Measurements from ENCODE around the gene AHDC1.

AHDC1 gene

DNA sequence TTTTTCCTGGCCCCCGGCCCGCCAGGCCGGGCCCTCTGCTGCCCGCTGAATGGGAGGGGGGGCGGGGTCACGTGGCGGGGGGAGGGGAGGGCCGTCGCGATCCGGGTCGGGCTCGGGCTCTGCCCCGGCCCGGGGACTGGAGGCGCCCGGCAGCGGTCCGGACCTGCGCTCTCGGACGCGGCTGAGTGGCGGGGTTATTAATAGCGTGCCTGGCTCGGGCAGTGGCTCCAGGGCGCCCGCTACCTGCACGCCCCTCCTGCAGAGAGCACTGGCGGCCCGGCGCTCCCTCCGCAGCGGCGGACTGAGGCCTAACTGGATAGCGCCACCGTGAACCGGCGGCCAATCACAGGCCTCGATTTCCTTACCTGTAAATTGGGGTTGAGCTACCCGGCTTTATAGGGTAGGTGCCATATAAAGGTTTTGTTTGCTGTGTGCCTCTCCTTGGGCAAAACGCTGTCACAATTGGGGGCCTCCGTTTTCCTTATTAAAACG lies 28.1 kb downstream of the AHDC1 start:
- DNase-seq, result no peak

DNA sequence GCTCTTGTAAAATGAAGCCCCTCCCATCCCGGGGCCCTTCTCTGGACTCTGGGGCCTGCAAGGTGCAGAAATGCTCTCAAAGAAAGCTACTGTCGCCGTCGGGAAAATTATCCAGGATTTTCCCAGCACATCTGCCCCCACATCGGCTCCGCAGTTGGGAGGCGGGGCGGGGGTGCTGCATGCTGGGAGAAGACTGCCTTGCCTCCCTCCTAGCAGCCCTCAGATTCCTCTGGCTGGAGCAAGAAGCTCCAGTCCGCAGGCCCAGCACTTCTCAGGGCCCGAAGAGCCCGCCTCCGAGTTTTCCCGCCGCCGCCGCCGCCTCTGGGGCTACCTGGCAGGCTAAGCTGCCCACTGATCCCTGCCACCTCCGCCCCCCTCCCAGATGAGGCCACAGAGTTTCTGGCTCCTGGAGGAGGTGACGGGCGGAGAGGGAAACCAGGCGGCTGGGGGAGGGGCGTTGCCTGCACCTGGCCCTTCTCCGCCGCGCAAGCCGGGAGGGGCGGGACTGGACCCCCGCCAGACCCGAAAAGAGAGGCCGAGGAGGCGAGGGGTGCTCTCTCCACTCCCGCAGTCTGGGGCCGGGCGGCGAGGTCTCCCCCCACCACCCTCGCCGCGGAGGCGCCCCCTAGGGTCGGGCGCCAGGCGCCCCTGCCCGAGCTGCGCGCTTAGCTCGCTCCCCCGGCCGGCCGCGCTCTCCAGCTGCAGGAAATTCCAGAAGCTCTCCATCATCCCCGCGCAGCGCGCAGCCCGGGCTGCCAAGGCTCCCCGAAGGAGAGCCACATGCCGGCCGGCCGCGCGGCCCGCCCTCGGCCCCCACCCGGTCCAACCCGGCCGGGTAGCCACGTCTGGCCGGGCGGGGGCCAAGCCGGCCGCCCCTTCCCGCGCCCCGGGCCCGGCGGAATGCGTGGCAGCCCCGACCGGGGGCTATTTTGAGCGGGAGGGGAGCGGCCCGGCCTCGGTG lies 28.8 kb downstream of the AHDC1 start:
- DNase-seq, result no peak

GRCh38 chr1:27574001-27574781 lies 29.8 kb downstream of the AHDC1 start:
- DNase-seq, result no peak

GRCh38 chr1:27572679-27573426 lies 31.1 kb downstream of the AHDC1 start:
- no peak for DNase-seq

DNA sequence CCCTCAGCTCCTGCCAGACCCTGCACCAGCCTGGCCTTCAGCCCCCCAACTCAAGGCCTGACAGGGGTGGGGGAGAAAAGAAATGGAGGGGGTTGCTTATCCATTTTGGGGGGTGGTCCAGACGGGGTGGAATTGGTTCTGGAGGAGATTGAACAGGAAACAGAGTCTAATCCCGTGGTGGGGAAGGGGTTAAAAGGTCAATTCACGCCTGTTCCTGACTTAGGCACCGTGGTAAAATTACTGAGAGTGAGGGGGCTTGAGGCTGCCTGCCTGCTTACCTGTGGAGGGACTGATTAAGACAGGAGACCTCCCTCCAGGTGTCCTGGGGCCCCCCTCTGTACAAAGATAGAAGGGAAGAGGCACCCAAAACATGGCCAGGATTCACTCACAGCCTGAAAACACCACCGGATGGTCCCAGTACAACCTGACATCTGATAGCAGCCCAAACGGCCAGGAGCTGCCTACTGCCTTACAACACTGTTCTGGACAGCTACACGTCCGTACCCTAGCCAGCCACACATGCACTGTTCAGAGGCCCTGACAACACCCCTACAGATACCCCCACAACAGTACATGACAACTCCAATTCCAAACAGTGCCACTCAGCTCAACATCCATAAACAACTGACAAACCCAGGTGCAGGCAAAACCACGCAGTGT lies 31.8 kb downstream of the AHDC1 start:
- no peak for DNase-seq

- DNase-seq, result no peak
Observed at GRCh38 chr1:27571439-27572018, 32.4 kb downstream of the AHDC1 start.

- DNase-seq, result no peak
Observed at GRCh38 chr1:27570784-27571183, 33.2 kb downstream of the AHDC1 start.

GRCh38 chr1:27570356-27570755 lies 33.6 kb downstream of the AHDC1 start:
- DNase-seq, result no peak

GRCh38 chr1:27569506-27570291 lies 34.2 kb downstream of the AHDC1 start:
- DNase-seq, result no peak

DNA sequence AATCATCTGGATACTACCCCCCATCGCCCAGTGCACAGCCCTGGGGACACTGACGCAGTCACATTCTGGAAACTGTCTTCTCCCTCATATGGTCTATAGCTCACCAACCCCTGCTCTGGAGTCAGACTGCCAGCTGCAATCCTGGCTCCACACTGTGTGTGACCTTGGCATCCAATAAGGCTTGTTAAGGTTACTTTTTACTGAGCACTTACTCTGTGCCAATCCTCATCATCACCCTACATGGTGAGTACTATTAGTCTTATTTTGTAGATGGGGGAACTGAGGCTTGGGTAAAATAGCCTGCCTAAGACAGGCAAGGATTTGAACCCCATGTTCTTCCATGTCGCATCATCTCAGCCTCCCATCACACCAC lies 34.9 kb downstream of the AHDC1 start:
- no peak for DNase-seq

DNA sequence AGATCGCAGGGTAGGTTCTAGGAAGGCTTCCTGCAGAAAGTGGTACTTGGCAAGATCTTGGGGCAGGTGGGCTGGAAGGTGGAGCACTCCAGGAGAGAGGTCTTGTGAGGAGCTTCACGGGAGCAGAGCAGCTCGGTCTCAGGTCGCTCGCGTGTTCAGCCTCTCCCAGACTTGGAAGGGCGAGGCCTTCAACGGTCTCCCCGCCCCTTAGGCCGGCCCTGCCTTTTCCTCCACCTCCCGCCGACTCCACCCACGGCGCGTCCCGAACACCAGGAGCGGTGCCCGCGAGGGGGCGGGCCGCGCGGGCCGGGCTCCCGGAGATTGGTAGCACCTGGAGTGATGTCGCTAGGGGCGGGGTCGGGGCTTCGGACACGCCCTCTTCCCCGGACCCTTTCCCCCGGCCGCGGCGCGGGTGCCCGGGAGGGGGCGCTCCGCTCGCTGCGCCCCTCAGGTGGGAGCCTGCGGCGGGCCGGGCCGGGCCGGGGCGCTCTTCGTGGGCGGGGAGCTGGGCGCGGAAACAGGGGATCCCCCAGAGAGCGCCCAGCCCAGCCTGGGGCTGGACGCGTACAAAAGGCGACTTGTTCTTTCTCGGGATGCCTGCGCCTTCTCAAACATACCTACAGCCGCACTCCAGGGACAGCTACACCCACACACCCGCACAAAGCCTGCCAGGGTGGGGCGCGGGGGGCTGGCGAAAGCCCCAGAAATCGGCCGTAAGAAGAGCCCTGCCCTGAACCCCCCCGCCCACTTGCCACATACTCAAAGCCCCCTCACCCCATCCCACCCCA lies 35.5 kb downstream of the AHDC1 start:
- peak; percentile 95 for DNase-seq

DNA sequence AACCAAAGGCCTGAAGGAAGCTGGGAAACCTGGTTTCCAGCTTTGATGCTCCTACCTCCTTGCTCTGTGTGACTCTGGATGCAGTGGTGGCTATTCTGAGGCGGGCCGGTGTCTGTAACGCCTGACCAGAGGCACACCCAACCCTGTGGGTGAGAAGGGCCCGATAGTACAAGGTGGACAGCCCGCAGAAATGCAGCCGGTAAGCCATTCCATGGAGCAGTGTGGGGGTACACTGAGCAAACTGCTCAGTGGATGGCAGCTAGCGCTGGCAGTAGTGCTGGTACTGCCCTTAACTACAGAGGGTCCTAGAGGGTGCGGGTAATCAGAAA lies 36.0 kb downstream of the AHDC1 start:
- no peak for DNase-seq

DNA sequence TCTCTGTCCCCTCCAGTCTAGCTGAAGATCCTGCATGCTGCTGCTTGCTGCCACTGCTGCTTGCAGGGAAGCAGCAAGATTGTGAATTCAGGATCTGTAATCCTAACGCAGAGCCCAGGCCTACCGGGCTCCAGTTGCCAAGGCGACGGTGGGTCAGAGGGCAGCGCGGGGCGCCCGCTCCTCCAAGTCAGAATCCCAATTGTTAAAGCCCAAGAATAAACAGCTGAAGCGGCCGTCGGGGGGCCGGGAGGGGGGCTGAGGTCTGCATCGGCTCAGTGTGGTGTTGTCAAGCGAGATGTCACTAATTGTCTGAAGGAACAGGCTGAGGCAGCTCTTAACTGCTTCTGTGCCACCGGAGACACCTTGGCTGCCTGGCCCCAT lies 36.8 kb downstream of the AHDC1 start:
- no peak for DNase-seq

GRCh38 chr1:27566462-27567145 lies 37.3 kb downstream of the AHDC1 start:
- no peak for DNase-seq

DNA sequence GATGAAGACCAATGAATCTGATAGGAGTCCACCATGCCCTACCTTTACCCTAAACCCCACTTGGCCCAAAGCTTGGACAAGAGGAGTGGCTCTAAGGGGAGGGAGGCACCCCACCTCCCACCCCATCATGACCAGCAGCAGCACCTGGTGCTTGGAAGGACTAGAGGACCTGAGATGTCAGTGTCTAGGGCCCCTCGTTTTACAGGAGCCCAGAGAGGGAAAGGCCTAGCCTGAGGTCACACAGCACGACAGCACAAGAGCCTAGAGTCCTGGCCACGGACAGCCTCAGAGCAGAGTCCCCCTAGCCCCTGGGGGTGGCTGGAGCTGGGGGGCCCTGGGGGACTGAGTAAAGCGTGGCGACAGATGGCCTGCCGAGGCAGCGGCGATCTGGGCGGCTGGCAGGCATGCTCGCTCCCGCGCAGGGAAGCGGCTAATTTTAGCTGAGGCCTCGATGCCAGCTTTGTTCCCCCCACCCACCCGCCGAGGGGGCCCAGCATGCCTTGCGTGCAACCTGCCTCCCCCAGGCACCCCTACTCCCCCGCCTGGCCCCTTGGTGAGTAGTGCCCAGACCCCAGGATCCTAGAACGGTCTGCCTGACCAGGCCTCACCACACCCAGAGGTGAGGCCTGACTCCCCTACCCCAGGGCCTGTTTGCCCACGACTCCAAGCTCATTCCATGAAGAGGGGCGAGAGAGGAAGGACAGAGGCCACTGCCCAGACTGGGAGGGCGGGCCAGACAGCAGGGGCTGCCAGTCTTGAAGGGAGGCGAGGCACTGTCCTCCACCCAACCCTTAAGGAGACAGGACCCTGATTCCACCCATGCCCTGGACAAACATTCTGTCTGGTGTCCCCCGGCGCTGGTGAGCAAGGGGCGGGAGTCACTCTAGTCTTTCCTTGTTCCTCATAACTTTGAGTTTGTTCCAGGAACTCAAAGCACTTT lies 39.0 kb downstream of the AHDC1 start:
- no peak for DNase-seq

GRCh38 chr1:27563591-27564471 lies 40.1 kb downstream of the AHDC1 start:
- DNase-seq, result no peak

DNA sequence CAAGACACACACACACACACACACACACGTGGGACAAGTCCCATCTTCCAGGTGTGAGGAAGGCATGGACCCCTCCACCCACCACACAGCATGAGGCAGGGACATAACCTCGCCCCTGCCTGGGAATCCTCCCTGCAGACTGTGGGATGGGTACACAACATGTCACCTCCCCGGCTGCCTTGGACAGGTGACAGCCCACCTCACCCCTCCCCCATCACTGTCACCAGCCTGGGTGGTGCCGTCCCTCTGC lies 40.7 kb downstream of the AHDC1 start:
- no peak for DNase-seq

Data from activated CD4-positive, alpha-beta T cell treated with anti-CD3 and anti-CD28 coated beads for 48 hours (primary cell).